ENCODE data around the gene EFHD1. TPM values are rescaled to one million over a fixed set of nuclear protein-coding genes. Genes with fewer than 3 reads are reported as not detected.

Gene EFHD1, protein sequence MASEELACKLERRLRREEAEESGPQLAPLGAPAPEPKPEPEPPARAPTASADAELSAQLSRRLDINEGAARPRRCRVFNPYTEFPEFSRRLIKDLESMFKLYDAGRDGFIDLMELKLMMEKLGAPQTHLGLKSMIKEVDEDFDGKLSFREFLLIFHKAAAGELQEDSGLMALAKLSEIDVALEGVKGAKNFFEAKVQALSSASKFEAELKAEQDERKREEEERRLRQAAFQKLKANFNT
- total RNA-seq = under 1 TPM; 0.16 to 0.69 (median 0.35) TPM

DNA sequence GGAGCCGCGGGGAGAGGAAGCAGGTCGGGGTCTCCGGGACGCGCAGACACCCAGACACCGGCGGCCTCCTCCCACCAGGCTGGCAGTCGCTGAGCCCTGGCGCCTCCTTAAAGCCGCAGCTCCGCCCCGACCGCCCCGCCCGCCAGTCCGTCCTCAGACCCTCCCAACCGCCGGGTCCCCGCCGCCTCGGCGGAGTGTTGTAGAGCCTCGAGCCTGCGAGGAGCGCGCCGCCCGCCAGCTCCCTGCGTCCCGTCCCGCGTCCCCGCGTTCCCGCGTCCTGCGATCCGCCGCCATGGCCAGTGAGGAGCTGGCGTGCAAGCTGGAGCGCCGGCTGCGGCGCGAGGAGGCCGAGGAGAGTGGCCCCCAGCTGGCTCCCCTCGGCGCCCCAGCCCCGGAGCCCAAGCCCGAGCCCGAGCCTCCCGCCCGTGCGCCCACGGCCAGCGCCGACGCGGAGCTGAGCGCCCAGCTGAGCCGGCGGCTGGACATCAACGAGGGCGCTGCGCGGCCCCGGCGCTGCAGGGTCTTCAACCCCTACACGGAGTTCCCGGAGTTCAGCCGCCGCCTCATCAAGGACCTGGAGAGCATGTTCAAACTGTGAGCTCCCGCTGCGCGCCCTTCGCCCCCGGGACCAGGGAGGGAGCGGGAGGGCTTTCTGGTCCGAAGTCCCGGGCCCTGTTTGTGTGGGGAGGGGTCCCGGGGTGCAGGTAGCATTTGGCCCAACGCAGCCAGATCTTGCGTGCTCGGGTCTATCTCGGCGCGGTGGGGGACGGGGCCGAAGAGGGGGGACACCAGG lies at the start of gene EFHD1:
EFHD1 (plus strand) TSS at position 192 of the 793 bp plus-strand sequence; CDS start at position 293, 101 bp downstream.
- ATAC-seq (peak; percentile 83 to 93), DNase-seq (peak; percentile 47)
- Mint-ChIP-seq H3K4me1 (ENCODE audit: low read depth) (peaks cover 7% of the 10 kb centered on the region), H3K27me3 (ENCODE audit: low read depth) (peaks cover 56% of the 10 kb centered on the region), H3K4me3 (peak within 1 kb of the TSS; percentile 29), H3K9me3 (no peaks in the 10 kb centered on the region), H3K36me3 (ENCODE audit: insufficient read depth) (no peaks in the 10 kb centered on the region)

DNA sequence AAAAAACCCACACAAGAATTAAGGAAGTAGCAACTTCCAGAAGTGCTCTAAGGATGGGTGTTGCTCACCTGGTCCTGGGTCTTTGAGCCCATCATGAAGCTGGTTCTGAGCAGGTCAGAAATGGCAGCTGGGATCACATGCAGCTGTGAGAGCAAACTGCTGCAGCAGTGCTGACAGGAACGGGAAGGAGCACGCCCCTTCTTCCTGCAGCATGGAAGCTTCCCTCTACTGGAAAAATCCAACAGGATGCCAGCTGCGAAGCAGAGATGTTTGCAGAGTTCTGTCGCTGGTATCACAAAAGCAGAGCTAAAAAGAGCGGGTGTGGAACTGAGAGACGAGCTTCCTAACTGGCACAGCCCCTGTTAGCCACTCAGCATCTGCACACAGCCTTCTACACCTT lies 49.2 kb upstream of the EFHD1 start:
- Mint-ChIP-seq H3K4me1 (ENCODE audit: low read depth) (no peaks in the 10 kb centered on the region), H3K27me3 (ENCODE audit: low read depth) (no peaks in the 10 kb centered on the region), H3K9me3 (no peaks in the 10 kb centered on the region), H3K4me3 (no peak overlapping the region), H3K36me3 (ENCODE audit: insufficient read depth) (peaks cover 39% of the 10 kb centered on the region)
- DNase-seq (no peak), ATAC-seq (no peak)

DNA sequence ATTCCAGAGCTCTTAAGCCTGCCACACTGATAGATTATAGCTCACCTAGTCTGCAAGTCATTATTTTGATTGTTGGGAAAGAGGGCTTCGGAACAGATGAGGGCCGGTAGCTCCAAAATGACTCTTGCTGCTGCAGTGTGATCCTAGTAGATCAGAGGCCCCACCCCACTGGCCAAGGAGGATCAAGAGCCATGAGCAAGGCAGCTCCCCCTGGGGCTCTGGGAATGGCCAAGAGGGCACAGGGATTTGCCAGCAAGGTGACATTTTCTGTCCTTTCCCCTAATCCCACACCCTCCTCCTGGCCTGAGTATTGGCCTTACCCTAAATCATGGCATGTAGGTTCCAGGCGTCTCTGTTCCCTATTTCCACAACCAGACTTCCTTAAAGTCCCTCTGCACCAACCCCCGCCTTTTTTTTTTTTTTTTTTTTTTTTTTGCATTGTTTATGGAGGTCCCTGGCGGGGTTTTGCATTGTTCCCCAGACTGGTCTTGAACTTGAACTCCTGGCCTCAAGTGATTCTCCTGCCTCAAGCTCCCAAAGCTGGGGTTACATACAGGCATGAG lies 46.4 kb upstream of the EFHD1 start:
- H3K27me3 Mint-ChIP-seq (ENCODE audit: low read depth) = no peaks in the 10 kb centered on the region
- no peak for DNase-seq
- H3K36me3 Mint-ChIP-seq (ENCODE audit: insufficient read depth) = peaks cover 23% of the 10 kb centered on the region
- H3K9me3 Mint-ChIP-seq = no peaks in the 10 kb centered on the region
- ATAC-seq = no peak
- H3K4me1 Mint-ChIP-seq (ENCODE audit: low read depth) = no peaks in the 10 kb centered on the region
- H3K4me3 Mint-ChIP-seq = no peak overlapping the region

DNA sequence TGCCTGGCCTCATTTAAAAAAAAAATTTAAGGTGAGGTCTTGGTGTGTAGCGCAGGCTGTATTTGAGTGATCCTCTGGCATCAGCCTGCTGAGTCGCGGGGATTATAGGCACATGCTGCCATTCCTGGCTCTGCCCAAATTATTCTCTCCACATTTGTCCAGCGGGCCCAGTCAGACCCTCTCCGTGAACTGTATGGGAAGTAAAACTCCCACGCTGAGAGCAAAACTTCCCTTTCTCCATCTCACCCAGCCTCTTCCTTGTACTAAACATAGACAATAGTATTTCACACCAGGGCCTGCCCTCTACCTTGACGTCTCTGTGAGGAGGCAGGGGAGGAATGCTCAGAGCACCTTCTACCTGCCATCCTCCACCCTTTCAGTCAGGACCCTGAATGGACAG lies 45.9 kb upstream of the EFHD1 start:
- Mint-ChIP-seq H3K27me3 (ENCODE audit: low read depth) (no peaks in the 10 kb centered on the region), H3K36me3 (ENCODE audit: insufficient read depth) (peaks cover 19% of the 10 kb centered on the region), H3K9me3 (no peaks in the 10 kb centered on the region), H3K4me1 (ENCODE audit: low read depth) (no peaks in the 10 kb centered on the region), H3K4me3 (no peak overlapping the region)
- no peak for DNase-seq
- no peak for ATAC-seq

DNA sequence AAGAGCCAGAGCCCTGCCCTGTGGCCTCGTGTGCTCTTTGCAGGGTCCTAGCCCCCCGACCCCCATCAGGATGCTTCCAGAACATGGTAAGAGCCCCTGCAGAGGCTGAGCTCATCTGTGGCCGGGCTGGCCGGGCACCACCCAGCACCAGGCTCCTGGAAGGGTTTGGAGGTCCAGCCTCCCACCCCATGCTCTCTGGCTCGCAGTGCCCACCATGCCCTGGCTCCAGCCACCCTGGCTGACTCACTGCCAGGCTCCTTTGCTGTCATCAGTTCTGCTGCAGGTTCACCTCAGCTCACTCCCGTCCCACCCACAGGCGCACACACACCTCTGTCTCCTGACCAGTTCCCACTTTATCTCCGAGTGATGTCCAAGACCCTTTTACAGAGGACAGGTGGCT lies 45.4 kb upstream of the EFHD1 start:
- Mint-ChIP-seq H3K4me1 (ENCODE audit: low read depth) (no peaks in the 10 kb centered on the region), H3K4me3 (no peak overlapping the region), H3K36me3 (ENCODE audit: insufficient read depth) (peaks cover 13% of the 10 kb centered on the region), H3K9me3 (no peaks in the 10 kb centered on the region), H3K27me3 (ENCODE audit: low read depth) (no peaks in the 10 kb centered on the region)
- DNase-seq (no peak), ATAC-seq (no peak)

DNA sequence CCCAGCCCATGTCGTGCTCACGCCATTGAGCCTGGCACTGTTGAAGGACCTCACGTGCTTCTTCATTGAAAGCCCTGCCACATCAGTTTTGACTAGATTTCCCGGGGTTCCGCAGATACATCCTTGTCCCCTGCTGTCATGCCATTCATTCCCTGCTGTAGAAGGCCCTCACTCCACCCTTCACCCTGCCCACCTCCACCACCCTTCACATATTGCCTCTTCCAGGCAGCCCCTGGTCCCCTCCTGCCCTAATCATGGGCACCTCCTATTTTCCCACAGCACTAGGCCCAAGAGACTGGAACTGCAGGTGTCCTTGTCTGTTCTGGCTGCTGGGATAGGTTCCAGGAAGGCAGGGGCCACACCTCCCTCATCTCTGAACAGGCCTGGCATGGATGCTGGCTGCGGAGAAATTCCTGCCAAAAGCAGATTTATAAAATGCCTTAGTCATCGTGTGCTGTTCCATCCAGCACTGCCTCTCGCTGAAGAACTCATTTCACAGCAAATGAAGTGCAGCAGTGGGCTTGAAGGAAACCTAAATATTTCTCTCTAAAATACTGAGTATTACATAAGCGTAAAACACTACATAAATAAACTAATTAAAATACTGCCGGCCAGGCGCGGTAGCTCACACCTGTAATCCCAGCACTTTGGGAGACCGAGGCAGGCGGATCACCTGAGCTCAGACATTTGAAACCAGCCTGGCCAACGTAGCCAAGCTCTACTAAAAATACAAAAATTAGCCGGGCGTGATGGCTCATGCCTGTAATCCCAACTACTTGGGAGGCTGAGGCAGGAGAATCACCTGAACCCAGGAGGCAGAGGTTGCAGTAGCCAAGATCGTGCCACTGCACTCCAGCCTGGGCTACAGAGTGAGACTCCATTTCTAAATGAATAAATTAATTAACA lies 44.5 kb upstream of the EFHD1 start:
- Mint-ChIP-seq H3K4me3 (no peak overlapping the region), H3K9me3 (no peaks in the 10 kb centered on the region), H3K36me3 (ENCODE audit: insufficient read depth) (peaks cover 6% of the 10 kb centered on the region), H3K27me3 (ENCODE audit: low read depth) (no peaks in the 10 kb centered on the region), H3K4me1 (ENCODE audit: low read depth) (no peaks in the 10 kb centered on the region)
- DNase-seq (no peak), ATAC-seq (no peak)

DNA sequence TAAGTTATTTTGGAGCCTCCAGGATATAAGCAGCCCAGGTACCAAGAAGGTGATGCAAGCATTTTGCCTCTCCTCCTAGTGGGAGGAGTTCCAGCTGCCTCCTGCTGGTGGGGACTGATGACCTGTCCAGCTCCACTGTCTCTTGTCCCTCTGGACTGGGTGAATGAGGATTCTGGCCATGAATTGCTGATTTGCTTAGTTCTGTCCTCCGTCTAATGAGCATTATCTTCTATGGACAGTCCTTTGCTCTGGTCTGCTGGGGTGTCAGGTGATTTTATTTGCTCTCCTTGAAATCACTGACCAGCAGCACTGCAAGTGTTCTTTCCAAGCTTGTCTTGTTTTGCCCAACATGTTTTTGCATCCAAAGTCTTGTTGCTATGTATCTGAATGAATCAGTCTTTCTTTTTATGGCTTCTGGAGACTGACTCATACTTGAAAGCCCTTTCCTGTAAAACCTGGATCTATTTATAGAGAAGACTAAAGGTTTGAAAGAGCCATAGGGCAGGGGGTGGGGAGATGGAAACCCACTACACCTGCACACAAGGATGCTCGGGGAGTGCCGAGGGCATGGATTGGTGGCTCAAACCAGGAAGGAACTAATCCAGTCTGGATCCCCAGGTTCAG lies 40.5 kb upstream of the EFHD1 start:
- Mint-ChIP-seq H3K27me3 (ENCODE audit: low read depth) (no peaks in the 10 kb centered on the region), H3K9me3 (no peaks in the 10 kb centered on the region), H3K36me3 (ENCODE audit: insufficient read depth) (no peaks in the 10 kb centered on the region), H3K4me1 (ENCODE audit: low read depth) (no peaks in the 10 kb centered on the region), H3K4me3 (no peak overlapping the region)
- no peak for DNase-seq
- ATAC-seq = no peak

DNA sequence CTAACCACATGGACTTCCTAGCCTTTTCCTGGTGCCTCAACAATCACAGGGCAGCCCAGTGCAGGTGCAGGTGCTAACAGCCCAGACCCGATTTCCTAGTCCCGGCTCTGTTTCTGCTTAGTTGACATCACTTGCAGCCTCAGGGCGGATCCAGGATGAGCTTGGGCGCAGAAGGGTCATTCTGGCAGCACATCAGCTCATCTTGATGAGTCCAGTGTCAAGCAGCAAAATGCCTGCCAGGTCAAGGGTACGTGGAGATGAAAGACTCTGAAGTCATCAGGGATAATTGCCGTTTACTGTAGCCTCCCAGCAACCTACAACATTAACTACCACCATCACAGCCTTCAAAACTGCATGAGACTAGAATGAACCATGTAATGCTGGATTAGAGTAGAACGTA lies 39.4 kb upstream of the EFHD1 start:
- no peak for DNase-seq
- no peak for ATAC-seq
- Mint-ChIP-seq H3K9me3 (no peaks in the 10 kb centered on the region), H3K4me3 (no peak overlapping the region), H3K27me3 (ENCODE audit: low read depth) (no peaks in the 10 kb centered on the region), H3K36me3 (ENCODE audit: insufficient read depth) (no peaks in the 10 kb centered on the region), H3K4me1 (ENCODE audit: low read depth) (no peaks in the 10 kb centered on the region)

DNA sequence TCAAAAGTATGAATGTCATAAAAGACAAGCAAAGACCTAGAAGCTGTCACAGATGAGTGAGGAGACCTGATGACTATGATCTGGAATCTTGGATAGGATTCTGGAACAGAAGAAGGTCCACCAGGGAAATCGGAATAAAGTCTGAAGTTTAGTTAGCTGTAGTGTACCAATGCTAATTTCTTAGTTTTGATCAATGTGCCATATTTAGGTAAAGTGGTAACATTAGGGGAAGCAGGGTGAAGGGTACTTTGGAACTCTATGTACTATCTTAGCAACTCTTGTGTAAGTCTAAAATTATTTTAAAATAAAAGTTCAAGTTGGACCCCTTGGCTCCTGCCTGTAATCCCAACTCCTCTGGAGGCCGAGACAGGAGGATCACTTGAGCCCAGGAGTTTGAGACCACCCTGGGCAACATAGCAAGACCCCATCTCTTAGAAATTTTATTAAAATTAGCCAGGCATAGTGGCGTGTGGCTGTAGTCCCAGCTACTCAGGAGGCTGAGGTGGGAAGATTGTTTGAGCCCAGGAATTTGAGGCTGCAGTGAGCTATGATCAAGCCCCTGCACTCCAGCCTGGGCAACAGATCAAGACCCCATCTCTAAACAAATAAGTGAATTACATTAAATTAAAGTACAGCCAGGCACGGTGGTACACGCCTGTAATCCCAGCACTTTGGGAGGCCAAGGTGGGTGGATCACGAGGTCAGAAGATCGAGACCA lies 35.9 kb upstream of the EFHD1 start:
- Mint-ChIP-seq H3K27me3 (ENCODE audit: low read depth) (no peaks in the 10 kb centered on the region), H3K36me3 (ENCODE audit: insufficient read depth) (no peaks in the 10 kb centered on the region), H3K4me1 (ENCODE audit: low read depth) (no peaks in the 10 kb centered on the region), H3K4me3 (no peak overlapping the region), H3K9me3 (no peaks in the 10 kb centered on the region)
- DNase-seq = no peak
- ATAC-seq = no peak

DNA sequence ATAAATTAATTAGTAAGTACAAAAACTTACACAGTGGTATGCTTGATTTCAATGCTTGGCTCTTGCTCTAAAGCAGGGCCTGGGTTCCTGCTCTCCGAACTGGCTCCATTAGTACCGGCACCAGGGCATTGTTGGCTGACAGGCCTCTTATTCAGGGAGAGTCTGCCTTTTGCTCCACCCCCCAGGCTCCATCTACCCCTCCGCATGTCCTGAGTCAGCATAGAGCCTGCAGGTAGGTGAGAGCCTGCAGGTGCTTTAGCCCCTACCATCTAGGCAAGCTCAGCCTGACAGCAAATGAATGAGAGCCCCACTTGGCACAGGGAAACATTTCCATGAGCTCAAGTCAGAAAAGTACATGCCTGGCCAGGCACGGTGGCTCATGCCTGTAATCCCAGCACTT lies 35.1 kb upstream of the EFHD1 start:
- H3K4me1 Mint-ChIP-seq (ENCODE audit: low read depth) = no peaks in the 10 kb centered on the region
- no peak overlapping the region for H3K4me3 Mint-ChIP-seq
- H3K9me3 Mint-ChIP-seq = no peaks in the 10 kb centered on the region
- no peak for ATAC-seq
- no peaks in the 10 kb centered on the region for H3K36me3 Mint-ChIP-seq (ENCODE audit: insufficient read depth)
- H3K27me3 Mint-ChIP-seq (ENCODE audit: low read depth) = no peaks in the 10 kb centered on the region
- DNase-seq = no peak

DNA sequence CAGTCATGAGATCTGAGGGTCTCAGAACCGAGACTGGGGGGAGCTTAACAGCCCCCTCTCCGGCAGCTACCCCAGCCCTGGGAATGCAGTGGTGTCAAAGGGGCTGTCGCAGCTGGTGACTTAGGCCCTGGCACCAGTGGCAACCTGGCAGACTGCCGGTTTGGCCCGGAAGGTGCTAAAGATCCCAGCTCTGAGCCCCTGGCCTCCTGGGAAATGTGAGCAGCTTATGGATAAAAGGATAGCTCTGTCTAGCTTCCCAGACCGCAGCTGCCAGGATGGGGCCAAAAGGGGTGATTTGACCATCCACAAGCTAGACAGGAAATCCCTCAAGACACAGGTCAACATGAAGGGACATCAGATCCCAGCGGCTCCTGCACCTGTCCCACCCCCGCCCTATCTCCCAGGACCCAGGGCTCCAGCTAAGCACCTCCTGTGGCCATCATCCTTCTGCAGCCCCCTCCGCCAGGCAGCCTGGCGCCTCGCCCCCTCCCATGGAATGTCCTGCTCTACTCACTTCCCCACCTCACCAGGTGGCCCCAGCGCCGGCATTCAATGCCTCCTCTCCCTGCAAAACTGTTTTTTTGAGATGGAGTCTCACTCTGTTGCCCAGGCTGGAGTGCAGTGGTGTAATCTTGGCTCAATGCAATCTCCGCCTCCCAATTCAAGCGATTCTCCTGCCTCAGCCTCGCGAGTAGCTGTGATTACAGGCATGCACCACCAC lies 33.2 kb upstream of the EFHD1 start:
- no peaks in the 10 kb centered on the region for H3K9me3 Mint-ChIP-seq
- no peaks in the 10 kb centered on the region for H3K4me1 Mint-ChIP-seq (ENCODE audit: low read depth)
- no peak for ATAC-seq

DNA sequence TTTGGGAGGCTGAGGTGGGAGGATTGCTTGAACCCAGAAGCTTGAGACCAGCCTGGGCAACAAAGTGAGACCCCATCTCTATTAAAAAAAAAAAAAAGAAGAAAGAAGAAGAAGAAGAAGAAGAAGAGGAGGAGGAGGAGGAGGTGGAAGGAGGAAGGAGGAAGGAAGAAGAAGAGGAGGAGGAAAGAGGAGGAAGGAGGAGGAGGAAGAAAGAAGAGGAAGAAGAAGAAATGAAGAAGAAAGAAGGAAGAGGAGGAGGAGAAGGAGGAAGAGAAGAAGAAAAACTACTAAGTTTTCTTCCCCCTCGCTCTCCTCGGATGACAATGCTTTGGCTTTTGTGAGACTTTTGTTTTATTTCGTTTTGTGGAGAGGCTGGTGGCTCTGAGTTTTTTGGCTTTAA lies 30.1 kb upstream of the EFHD1 start:
- no peak for DNase-seq
- peaks cover 8% of the 10 kb centered on the region for H3K4me1 Mint-ChIP-seq (ENCODE audit: low read depth)
- H3K9me3 Mint-ChIP-seq = no peaks in the 10 kb centered on the region
- no peaks in the 10 kb centered on the region for H3K36me3 Mint-ChIP-seq (ENCODE audit: insufficient read depth)
- ATAC-seq = no peak
- H3K27me3 Mint-ChIP-seq (ENCODE audit: low read depth) = no peaks in the 10 kb centered on the region
- H3K4me3 Mint-ChIP-seq = no peak overlapping the region

More for the DNA sequence above, 33.2 kb upstream of the EFHD1 start:
- no peak for DNase-seq
- Mint-ChIP-seq H3K36me3 (ENCODE audit: insufficient read depth) (no peaks in the 10 kb centered on the region), H3K4me3 (no peak overlapping the region), H3K27me3 (ENCODE audit: low read depth) (no peaks in the 10 kb centered on the region)

DNA sequence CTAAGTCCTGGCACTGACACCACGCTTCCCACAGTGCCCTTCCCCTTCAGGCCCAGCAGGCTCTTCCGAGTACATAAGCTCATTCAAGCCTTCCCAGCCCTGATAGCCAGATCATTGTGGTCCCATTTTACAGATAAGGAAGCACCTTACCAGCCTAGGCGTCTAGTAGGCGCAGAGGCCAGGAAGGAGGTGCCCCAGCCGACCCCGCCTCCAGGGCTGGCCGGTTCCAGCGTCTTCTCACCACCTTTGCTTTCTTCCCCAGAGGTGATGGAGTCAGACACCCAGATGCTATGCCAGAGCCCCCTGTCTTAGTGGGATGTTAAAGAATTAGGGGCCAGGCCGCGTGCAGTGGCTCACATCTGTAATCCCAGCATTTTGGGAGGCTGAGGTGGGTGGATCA lies 28.9 kb upstream of the EFHD1 start:
- ATAC-seq (no peak), DNase-seq (no peak)
- Mint-ChIP-seq H3K9me3 (no peaks in the 10 kb centered on the region), H3K27me3 (ENCODE audit: low read depth) (no peaks in the 10 kb centered on the region), H3K4me3 (no peak overlapping the region), H3K4me1 (ENCODE audit: low read depth) (peaks cover 8% of the 10 kb centered on the region), H3K36me3 (ENCODE audit: insufficient read depth) (no peaks in the 10 kb centered on the region)
